GM20431 (cell line): Measurements from ENCODE around the gene HK2.
"Not testable (repeated sequence)": the region's sequence is repeated elsewhere in the genome, so short reads cannot be mapped to it uniquely, and the experiment has no call there.

Experiments
- in situ Hi-C: fragments of 300-500 bp; cut with MseI, MboI; formaldehyde crosslinking; loops from one replicate; pipeline ENCODE4 v1.15.0; 2020; ENCODE audit warnings: low sequenced_read_pairs; ENCODE audit not compliant: unreplicated experiment

HK2 gene

DNA sequence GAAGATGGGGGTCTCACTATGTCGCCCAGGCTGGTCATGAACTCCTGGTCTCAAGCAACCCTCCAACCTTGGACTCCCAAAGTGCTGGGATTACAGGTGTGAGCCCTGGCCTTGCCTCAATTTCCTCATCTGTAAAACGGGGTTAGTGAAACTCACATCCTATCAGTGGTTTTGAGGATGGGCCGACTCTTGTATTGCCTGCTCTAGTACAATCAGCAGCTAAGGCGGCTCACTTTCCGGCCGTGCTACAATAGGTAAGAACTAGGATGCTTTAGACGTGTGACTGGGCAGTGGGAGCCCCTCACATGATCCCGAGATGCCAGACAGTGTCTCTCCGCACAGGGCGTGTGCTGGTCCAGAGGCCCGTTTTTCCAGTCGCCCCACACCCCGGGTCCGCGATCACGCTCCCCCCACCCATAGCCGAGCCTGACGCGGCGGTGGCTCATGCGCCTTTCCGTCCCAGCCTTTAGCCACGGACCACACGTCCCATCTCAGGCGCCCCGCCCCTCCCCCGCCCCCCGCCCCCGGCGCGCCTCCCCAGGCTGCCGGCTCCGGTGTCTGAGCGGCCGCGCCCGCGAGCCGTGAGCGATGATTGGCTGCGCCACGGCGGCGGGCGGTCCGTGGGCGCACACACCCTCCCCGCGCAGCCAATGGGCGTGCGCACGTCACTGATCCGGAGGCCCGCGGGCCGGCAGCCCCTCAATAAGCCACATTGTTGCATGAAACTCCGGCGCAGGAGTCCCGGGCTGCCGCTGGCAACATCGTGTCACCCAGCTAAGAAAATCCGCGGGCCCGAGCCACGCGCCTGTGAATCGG lies at the start of gene HK2:
Gene HK2, plus strand, starts transcription at position 710 of the 816 bp plus-strand sequence. CDS start 454 bp downstream, outside the sequence.
- in situ Hi-C loops = loop anchor here (10.0 kb wide), 1 partner anchor 259 kb away; no protein-coding TSS in a partner anchor

DNA sequence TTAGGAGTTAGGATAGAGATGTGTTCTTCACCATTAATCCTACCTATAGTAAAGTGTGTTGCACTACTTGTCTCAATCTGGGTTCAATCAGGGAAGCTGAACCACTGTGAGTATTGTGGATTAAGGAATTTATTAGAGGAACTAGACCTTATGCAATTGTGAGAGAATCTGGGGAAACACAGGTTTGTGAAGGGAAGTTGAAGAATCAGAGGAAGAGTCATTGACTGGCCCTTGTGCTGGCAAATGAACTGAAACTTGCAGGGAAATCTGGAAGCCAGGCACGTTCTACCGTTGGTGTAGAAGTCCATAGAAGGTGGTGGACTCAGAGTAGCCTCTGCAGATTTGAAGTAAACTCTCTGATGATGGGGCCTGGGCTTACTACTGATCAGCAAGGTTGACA lies 44.7 kb upstream of the HK2 start:
- in situ Hi-C loops = no loop called here

GRCh38 chr2:74792282-74792681 lies 41.6 kb upstream of the HK2 start:
- in situ Hi-C loops = no loop called here

- in situ Hi-C loops = not testable (repeated sequence)
Measured at GRCh38 chr2:74794878-74795277, 39.0 kb upstream of the HK2 start.

DNA sequence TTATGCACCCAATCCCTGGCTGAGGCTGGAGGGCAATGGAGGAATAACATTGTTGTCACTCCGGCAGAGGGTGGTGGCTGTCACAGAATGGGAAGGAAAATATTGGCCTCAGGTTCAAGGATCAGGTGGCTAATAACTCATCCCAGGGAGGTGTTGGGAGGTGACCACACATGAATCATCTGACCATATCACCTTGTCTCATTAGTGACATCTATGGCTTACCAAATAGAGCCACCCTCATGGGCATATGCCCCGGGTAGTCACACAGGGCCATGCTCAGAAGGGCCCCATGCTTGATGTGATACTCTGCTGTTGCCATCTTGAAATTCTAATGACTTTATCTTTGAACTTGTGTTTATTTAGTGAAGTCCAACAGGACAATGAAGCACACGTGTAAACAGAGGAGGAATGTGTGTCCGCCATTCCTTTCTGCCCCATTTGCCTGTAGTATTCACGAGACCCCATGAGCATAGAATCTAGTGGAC lies 27.5 kb upstream of the HK2 start:
- in situ Hi-C loops = no loop called here

DNA sequence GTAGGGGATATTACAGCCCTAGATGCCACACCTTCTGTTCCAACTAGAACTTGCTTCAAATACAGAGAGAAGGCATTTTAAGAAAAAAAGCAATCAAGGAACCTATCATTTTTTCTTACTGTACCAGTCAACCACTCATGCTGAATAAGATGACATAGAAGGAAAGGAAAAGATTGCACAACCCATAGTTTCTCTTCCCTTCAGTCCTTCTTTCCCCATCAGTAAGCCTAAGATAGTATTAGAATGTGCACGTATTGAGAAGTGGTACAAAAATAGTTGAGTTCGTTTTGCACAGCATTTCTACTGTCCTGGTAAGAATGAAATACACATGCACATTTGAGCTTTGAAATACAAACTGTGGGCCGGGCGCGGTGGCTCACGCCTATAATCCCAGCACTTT lies 27.0 kb upstream of the HK2 start:
- in situ Hi-C loops = no loop called here

GRCh38 chr2:74812787-74813590 lies 20.9 kb upstream of the HK2 start:
- in situ Hi-C loops = no loop called here

- in situ Hi-C loops = no loop called here
Measured at GRCh38 chr2:74814102-74814501, 19.8 kb upstream of the HK2 start.

GRCh38 chr2:74815941-74816340 lies 18.0 kb upstream of the HK2 start:
- in situ Hi-C loops = no loop called here

DNA sequence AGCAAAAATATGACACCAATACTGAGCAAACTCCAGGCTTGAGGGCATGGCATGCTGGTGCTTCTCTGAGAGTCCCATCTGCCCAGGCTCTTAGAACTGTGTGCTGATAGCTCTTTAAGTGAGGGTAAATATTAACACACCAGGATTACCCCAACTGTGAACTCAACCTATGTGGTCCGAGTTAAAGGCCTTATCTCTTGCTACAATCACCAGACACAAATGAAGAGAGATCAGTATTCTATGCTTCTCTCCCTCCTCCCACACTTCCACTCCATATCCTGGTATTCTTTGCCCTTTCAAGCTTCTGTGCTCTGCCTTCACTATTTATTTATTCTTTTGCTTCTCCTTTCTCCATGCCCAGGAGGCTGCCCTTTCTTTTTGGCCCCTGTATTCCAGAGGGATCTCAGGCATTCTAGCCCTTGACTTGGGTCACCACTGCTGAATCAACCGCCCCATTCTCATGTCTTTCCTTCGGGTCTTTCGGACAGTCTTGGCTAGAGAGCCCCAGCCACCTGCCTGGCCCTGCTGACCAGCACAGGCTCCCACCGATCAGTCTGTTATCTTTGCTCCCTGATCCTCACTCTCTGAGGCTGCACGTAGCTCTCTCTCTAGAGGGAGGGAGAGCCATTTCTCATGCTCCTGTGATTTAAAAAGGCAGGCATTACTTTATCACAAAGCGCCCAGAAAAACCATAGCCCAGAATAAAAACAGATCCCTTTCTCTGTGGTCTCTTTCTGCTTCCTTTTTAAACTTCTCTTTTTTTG lies 17.2 kb upstream of the HK2 start:
- in situ Hi-C loops = no loop called here

- in situ Hi-C loops = no loop called here
Measured at GRCh38 chr2:74817304-74817675, 16.6 kb upstream of the HK2 start.

DNA sequence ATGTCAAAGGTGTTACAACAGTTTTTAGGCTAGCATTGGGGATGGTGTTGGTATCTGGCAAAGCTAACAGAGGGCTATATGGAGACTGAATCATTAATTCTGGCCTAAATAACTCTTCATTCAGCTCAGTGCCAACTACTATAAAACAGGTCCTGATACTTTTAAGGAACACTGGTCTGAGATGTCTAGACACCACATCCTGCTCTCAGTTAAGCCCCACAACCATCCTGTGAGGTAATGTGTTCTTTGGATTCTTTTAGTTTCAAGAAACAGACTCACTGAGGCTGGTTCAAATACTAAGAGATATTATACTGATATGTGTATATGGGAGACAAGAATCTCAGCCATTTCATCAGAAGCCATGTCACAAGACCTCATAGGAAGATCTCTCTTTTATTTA lies 14.2 kb upstream of the HK2 start:
- in situ Hi-C loops = no loop called here

- in situ Hi-C loops = no loop called here
Measured at GRCh38 chr2:74821177-74822126, 12.5 kb upstream of the HK2 start.

GRCh38 chr2:74822771-74823566 lies 11.0 kb upstream of the HK2 start:
- in situ Hi-C loops = no loop called here

DNA sequence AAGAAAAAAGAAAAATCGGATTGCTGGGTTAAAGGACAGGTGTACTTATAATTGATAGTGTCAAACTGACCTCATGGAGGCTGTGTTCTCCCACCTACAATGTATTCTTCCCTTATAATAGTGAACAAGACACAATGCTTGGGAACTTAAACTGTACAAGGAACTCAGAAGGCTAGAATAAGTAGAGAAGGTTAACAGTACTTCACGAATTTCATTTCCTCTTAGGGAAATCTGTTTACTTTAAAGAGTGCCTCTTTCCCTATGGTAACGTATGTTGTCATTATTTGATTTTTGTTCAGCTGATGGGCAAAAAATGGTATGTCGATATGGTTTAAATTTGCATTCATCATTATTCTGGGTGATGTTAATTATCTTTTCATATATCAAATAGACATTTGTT lies 9.2 kb upstream of the HK2 start:
- in situ Hi-C loops = no loop called here

DNA sequence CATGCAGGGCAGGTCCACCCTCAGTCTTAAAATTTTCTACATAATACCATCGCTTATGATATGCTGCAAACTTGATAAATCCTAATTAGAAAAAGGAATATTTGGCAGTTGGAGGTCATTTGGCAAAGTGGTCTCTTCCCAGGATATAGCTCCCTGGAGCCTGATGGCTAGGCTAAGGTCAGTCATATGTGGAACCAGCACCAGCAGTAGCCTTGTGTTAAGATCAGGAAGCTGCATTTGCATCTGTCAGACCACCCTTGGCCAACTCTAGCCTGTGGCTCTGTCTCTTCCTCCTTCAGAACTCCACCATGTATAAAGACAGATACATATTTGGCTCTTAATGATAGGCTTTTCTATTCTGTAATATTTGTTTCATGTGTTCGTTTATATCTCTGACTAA lies 5.4 kb upstream of the HK2 start:
- in situ Hi-C loops = no loop called here

DNA sequence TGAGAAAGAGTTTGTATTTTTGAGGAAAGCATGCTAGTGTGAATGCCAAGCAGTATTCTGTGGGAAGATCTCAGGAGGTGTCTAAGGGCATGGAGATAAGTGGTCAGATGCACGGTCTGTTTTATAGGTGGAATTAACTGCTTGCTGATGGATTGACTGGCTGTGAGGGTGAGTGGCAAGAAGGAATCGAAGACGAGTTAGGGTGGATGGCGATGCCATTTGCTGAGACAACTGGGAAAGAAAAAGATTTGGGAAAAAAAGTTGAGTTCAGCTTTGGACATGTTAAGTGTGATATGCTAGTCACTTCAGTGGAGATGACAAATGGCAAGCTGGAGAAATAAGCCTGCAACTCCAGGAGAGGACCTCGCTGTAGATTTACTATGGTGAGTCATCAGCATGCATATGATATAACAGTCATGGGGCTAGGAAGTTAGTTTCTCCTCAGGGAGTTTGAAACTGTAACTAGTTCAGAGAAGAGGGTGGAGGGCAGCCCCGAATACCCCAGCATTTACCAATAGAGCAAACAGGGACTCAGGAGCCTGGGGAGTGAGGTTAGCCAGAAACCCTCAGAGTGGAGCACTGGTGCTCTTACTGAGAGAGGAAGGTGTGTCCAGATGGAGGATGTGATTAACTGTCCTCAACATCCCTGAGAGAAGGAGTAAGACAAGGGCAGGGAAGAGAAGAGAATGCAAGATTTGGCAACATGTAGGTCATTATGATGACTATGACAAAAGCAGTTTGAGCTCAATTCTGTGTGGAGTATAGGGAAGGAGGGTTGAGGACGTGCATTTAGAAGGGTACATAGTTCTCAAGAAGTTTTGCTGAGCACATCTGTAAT lies 2.0 kb upstream of the HK2 start:
- in situ Hi-C loops = loop anchor here (10.0 kb wide), 1 partner anchor 257 kb away; no protein-coding TSS in a partner anchor
